GM19395 (cell line): ENCODE results near the gene EAPP.
"Not testable (repeated sequence)": the region's sequence is repeated elsewhere in the genome, so short reads cannot be mapped to it uniquely, and the experiment has no call there.

ENCODE experiments used
- ATAC-seq: cut with Tn5 transposase; IDR thresholded peaks from one replicate; pipeline ENCODE4 v1.9.1; 2021; ENCODE audit warnings: mild to moderate bottlenecking, moderate library complexity; ENCODE audit not compliant: unreplicated experiment

The EAPP gene

GRCh38 chr14:34488528-34488927 lies 51.0 kb downstream of the EAPP start:
- no peak for ATAC-seq

- ATAC-seq: no peak
Observed at GRCh38 chr14:34484726-34485125, 54.8 kb downstream of the EAPP start.

- no peak for ATAC-seq
Observed at GRCh38 chr14:34482463-34482862, 57.0 kb downstream of the EAPP start.

GRCh38 chr14:34479694-34480093 lies 59.8 kb downstream of the EAPP start:
- no peak for ATAC-seq

- no peak for ATAC-seq
Observed at GRCh38 chr14:34478261-34478660, 61.2 kb downstream of the EAPP start.

- not testable (repeated sequence) for ATAC-seq
Observed at GRCh38 chr14:34476036-34476435, 63.5 kb downstream of the EAPP start.

- ATAC-seq: no peak
Observed at GRCh38 chr14:34475163-34475562, 64.3 kb downstream of the EAPP start.

GRCh38 chr14:34474187-34474679 lies 65.3 kb downstream of the EAPP start:
- no peak for ATAC-seq

GRCh38 chr14:34472706-34473279 lies 66.7 kb downstream of the EAPP start:
- no peak for ATAC-seq

- no peak for ATAC-seq
Observed at GRCh38 chr14:34470319-34470718, 69.2 kb downstream of the EAPP start.

- ATAC-seq: no peak
Observed at GRCh38 chr14:34466691-34467090, 72.8 kb downstream of the EAPP start.
